DOHH2 (cell line): Measurements from ENCODE around the gene CA7.

ENCODE experiments used
- H3F3A ChIP-seq: fragments of 200-600 bp; sonication (generic), shearing (Covaris generic); 2 replicates; pipeline ENCODE4 v1.6.0; 2016; ENCODE audit warnings: antibody characterized with exemption, mild to moderate bottlenecking; ENCODE audit not compliant: control insufficient read depth, insufficient read depth
- H3K27ac ChIP-seq: fragments of 200-600 bp; sonication (generic); 2 replicates; pipeline ENCODE4 v1.5.1; 2014; ENCODE audit warnings: low read depth, mild to moderate bottlenecking, low read length, moderate library complexity
- H3K27me3 ChIP-seq: fragments of 200-600 bp; sonication (generic); 2 replicates; pipeline ENCODE4 v1.6.1; 2014; ENCODE audit warnings: mild to moderate bottlenecking, low read length, mixed read lengths; ENCODE audit not compliant: control insufficient read depth
- H3K36me3 ChIP-seq: fragments of 200-600 bp; sonication (generic); 2 replicates; pipeline ENCODE4 v1.6.1; 2014; ENCODE audit warnings: mild to moderate bottlenecking, low read length, moderate library complexity, mixed read lengths; ENCODE audit not compliant: control insufficient read depth
- H3K4me1 ChIP-seq: fragments of 200-600 bp; sonication (generic); 2 replicates; pipeline ENCODE4 v1.6.1; 2014; ENCODE audit warnings: mild to moderate bottlenecking, low read length, mixed read lengths; ENCODE audit not compliant: control insufficient read depth
- H3K4me2 ChIP-seq: fragments of 200-600 bp; sonication (generic); 2 replicates; pipeline ENCODE4 v1.6.0; 2014; ENCODE audit warnings: mild to moderate bottlenecking, low read length, moderate library complexity
- H3K4me3 ChIP-seq: fragments of 200-600 bp; sonication (generic); 2 replicates; pipeline ENCODE4 v1.5.1; 2014; ENCODE audit warnings: mild to moderate bottlenecking, low read length, mixed read lengths
- H3K79me2 ChIP-seq: fragments of 200-600 bp; sonication (generic); 2 replicates; pipeline ENCODE4 v1.6.1; 2014; ENCODE audit warnings: mild to moderate bottlenecking, low read length, mixed read lengths; ENCODE audit not compliant: control insufficient read depth
- H3K9me2 ChIP-seq: fragments of 200-600 bp; sonication (generic); replicated peaks from 2 replicates; pipeline ENCODE4 v1.6.1; 2014; ENCODE audit warnings: mild to moderate bottlenecking, low read length, mixed read lengths; ENCODE audit not compliant: control insufficient read depth
- H3K9me3 ChIP-seq: fragments of 200-600 bp; sonication (generic); 2 replicates; pipeline ENCODE4 v1.6.1; 2014; ENCODE audit warnings: antibody characterized with exemption, low read length, mixed read lengths; ENCODE audit not compliant: control insufficient read depth, insufficient read depth
- H4K20me1 ChIP-seq: fragments of 200-600 bp; sonication (generic); 2 replicates; pipeline ENCODE4 v1.6.0; 2014; ENCODE audit warnings: low read depth, mild to moderate bottlenecking, antibody characterized with exemption, low read length, moderate library complexity; ENCODE audit not compliant: control insufficient read depth, insufficient read depth
- EZH2phosphoT487 ChIP-seq: fragments of 200-600 bp; sonication (generic); IDR thresholded peaks from 2 replicates; pipeline ENCODE4 v1.6.1; 2017; ENCODE audit warnings: borderline replicate concordance, mild to moderate bottlenecking, antibody characterized with exemption, low read length, moderate library complexity, mixed read lengths
- TF ChIP-seq, protein P1 (sequence below): fragments of 200-600 bp; sonication (generic); IDR thresholded peaks from one replicate; pipeline ENCODE4 v1.5.1; 2014; ENCODE audit warnings: antibody characterized with exemption, mild to moderate bottlenecking, low read depth, low read length; ENCODE audit not compliant: poor library complexity, severe bottlenecking

The CA7 gene

GRCh38 chr16:66801320-66802105, 42.7 kb upstream of the CA7 start, which contains the start of gene TERB1:
TSS of gene TERB1 (minus strand) at chr16:66801584. CDS start at chr16:66796798, 4,786 bp downstream.
- H3K36me3 ChIP-seq, result peaks cover 36% of the 10 kb centered on the region
- H3K79me2 ChIP-seq, result no peaks in the 10 kb centered on the region
- no peaks in the 10 kb centered on the region for H3K9me2 ChIP-seq
- TF ChIP-seq, protein P1, sequence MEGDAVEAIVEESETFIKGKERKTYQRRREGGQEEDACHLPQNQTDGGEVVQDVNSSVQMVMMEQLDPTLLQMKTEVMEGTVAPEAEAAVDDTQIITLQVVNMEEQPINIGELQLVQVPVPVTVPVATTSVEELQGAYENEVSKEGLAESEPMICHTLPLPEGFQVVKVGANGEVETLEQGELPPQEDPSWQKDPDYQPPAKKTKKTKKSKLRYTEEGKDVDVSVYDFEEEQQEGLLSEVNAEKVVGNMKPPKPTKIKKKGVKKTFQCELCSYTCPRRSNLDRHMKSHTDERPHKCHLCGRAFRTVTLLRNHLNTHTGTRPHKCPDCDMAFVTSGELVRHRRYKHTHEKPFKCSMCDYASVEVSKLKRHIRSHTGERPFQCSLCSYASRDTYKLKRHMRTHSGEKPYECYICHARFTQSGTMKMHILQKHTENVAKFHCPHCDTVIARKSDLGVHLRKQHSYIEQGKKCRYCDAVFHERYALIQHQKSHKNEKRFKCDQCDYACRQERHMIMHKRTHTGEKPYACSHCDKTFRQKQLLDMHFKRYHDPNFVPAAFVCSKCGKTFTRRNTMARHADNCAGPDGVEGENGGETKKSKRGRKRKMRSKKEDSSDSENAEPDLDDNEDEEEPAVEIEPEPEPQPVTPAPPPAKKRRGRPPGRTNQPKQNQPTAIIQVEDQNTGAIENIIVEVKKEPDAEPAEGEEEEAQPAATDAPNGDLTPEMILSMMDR, result no peak
- TF ChIP-seq EZH2phosphoT487, result no peak
- H3K4me3 ChIP-seq, result no peak within 1 kb of the TSS
- H3K27me3 ChIP-seq, result no peaks in the 10 kb centered on the region
- peaks cover 9% of the 10 kb centered on the region; the same call in 1 of the 2 replicates for H3F3A ChIP-seq
- no peak within 1 kb of the TSS for H3K27ac ChIP-seq
- H3K4me2 ChIP-seq, result no peak within 1 kb of the TSS
- no peaks in the 10 kb centered on the region for H3K9me3 ChIP-seq
- no peaks in the 10 kb centered on the region for H4K20me1 ChIP-seq
- H3K4me1 ChIP-seq, result no peaks in the 10 kb centered on the region

- TF ChIP-seq, protein P1, result no peak
- TF ChIP-seq EZH2phosphoT487, result no peak
- Histone ChIP-seq H3K4me1 (no peaks in the 10 kb centered on the region), H4K20me1 (no peaks in the 10 kb centered on the region), H3K9me2 (no peaks in the 10 kb centered on the region), H3F3A (peaks cover 9% of the 10 kb centered on the region; the same call in 1 of the 2 replicates), H3K27me3 (no peaks in the 10 kb centered on the region), H3K4me2 (no peak overlapping the region), H3K36me3 (peaks cover 42% of the 10 kb centered on the region), H3K9me3 (no peaks in the 10 kb centered on the region), H3K79me2 (no peaks in the 10 kb centered on the region), H3K4me3 (no peak overlapping the region), H3K27ac (no peak overlapping the region)
Observed at GRCh38 chr16:66802159-66802558, 42.1 kb upstream of the CA7 start.

DNA sequence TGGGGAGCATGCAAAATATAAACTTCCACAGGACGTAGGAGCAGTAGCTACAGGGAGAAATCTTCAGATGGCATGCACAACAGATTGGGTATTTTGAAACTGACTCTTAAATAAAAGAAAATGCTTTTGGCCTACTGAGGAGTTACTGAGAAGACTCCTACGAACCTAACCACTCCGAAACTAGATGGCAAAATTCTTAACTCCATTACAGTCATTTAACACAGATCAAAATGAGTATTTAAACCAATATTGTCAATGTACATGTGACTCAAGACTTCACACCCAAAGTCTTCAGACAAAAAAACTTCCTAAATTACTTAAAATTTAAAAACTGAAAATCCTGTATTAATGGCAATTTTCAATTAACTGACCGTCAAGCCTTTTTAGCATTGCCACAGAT, 34.4 kb upstream of the CA7 start:
- H3K36me3 ChIP-seq, result peaks cover 85% of the 10 kb centered on the region
- no peak overlapping the region for H3K4me3 ChIP-seq
- H3K79me2 ChIP-seq, result no peaks in the 10 kb centered on the region
- H3K9me3 ChIP-seq, result no peaks in the 10 kb centered on the region
- H3K27ac ChIP-seq, result no peak overlapping the region
- no peaks in the 10 kb centered on the region for H3K9me2 ChIP-seq
- 0 out of 2 replicates have a peak, but pooled peaks cover 2% of the 10 kb centered on the region for H3F3A ChIP-seq
- TF ChIP-seq, protein P1, result no peak
- no peak overlapping the region for H3K4me2 ChIP-seq
- H3K27me3 ChIP-seq, result no peaks in the 10 kb centered on the region
- H3K4me1 ChIP-seq, result no peaks in the 10 kb centered on the region
- H4K20me1 ChIP-seq, result no peaks in the 10 kb centered on the region
